NOMO-1 (cell line): Measurements from ENCODE around the gene TNIP1.

Experiments used
- DNase-seq, 2 experiments: peaks; one replicate each; lab custom pipeline; 2025; ENCODE audit not compliant: unreplicated experiment in 2 of 2; lab: John Stamatoyannopoulos, UW

The TNIP1 gene

DNA sequence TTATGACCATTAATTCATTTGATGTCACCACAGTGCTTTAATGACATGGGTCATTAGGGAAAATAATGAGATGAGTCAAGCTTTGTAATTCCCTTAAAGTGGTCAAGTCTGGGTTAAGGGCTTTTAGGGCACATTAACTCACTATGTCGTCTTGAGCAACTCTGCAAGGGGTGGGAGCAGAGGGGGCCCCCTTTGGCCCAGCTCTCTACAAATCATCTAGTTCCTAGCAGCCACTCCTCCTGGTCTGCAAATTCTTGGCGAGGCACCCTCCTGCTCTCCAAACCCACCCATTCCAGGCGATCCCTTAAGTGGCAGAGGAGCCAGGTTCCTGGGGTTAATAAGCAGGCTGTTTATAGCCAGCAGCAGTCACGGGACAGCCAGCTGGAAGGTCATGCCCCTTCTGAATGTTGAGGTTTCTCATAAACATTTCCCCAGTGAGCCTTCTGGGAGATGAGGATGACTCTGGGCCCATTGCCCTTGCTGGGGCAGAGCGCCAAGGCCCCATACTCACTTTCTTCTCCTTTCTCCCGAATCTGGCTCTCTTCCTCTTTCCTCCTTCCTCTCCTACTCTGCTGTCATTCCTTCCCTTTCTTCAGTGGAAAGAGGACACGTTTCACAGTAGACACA, 74.8 kb downstream of the TNIP1 start:
- no peak for DNase-seq

DNA sequence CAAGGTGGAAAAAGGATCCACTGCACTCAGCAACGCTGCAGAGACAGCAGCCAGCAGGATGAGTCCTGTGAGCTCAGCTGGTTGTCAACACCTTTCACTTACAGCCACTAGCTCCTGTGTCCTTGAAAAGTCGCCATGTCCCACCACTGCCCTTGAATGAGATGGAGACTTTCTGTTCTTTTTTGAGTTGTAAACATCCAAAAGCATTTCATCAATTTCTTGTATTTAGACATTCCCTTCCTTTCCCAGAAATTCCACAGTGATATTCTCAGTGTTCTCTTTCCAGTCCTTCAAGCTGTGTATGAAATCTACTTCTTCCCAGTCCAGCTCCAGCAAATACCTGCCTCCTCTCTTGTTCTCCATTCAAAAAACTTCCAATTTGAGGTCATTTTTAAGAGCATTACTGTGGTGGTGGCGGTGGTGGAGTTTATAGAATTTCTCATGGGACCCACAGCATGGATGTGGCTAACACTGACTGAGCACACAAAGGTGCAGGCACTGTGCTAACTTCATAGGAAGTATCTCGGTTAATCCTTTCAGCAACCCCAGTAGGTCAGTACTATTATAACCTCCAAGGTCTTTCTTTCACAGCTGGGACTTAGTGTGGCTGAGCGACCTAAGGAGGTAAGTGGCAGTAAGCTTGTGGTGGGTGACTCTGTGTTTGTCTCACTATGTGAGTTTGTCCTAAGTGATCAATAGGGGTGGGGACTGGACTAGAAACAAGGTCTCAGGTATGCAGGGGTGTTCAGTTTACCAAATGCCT, 75.5 kb downstream of the TNIP1 start:
- no peak for DNase-seq

DNA sequence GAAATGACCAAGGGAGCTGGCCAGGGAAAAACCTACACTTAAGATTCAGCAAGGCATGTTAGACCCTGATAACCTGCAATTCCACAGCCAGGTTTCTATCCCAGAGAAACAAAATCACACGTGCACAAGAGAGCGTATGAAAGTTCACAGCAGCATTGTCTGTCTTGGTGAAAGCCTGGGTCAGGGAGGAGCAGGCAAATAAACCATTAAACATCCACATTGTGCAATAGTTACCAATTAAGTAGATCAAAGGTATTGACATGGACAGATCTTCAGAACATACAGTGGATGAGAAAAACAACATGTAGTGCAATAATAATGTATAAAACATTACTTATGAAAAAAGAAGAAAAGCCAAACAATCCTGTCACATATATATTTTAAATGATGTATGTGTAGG, 76.3 kb downstream of the TNIP1 start:
- no peak for DNase-seq

DNA sequence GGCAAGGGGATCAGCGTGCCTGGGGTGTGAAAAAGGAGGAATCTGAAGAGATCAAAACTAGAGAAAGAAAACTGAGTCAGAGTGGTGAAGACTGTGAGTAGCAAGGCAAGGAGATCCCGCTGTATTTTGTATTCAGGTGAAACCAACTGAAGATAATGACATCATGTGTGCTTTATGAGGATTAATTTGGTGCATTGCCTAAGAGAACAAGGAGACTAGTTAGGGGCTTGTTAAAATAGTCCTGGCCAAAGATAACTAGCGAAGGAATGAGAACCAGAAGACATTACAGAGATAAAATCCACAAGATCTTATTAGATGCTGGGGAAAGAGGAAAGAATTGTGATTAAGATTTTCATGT, 77.4 kb downstream of the TNIP1 start:
- no peak for DNase-seq

DNA sequence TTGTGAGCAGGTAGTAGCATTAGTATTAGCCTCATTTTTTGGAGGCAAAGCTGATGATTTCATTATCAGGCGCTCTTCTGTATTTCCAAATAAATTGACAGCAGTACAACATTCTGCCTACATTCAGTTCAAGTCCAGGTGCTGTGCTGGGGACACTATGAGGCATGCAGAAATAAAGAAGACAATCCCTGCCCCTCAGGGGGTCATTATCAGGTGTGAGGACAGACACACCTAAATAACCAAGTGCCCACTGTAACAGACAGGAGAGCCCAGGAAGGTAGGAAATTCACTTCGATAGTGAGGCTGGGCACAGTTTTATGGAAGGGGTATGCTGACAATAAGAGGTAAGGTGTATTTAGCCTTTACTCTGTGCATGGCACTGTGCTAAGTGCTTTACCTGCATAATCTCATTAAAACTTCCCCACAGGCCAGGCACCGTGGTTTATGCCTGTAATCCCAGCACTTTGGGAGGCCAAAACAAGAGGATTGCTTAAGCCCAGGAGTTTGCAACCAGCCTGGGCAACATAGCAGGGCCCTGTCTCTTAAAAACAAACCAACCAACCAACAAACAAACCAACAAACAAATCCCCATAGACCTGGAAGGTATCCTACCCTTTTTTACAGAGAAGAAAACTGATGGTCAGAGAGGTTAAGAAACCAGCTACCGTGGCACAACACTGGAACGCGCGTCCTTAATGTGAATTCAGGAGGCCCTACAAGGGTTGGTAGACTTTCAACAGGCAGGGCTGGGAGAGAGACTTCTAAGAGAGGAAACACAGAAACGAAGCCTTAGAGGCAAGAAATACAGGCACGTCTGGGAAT, 77.9 kb downstream of the TNIP1 start:
- DNase-seq = no peak

DNA sequence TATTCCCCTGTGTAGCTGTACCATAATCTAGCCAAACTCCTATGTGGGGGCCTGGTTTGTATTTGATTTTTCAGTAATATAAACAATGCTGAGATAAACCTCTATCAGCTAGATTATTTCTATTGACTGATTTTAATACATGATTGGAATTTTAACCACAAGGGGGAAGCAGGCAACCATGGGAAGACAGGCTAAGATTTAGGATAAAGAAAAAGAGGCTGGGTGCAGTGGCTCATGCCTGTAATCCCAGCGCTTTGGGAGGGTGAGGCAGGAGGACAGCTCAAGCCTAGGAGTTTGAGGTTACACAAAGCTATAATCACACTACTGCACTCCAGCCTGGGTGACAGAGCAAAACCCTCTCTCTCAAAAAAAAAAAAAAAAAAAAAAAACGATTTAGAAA, 78.6 kb downstream of the TNIP1 start:
- DNase-seq = peak in 1 of 2 experiments; percentile 20

DNA sequence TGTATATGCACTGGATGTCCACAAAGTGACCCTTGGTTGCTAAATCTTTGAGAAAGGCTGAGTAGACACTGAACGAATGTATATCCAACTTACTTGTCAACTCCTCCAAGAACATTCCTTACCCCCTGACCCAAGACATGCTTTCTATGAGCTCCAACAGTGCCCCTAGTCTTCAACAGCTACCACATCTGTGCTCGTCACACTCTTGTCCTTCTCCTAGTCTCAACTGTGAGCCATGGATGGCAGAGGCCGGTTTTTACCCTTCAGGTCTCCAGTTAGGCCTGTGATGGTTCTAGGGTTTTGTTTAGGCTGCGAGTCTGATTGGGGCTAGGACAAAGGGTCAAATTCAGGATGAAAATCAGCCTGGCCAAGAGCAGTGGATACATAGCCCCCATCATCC, 79.4 kb downstream of the TNIP1 start:
- no peak for DNase-seq

DNA sequence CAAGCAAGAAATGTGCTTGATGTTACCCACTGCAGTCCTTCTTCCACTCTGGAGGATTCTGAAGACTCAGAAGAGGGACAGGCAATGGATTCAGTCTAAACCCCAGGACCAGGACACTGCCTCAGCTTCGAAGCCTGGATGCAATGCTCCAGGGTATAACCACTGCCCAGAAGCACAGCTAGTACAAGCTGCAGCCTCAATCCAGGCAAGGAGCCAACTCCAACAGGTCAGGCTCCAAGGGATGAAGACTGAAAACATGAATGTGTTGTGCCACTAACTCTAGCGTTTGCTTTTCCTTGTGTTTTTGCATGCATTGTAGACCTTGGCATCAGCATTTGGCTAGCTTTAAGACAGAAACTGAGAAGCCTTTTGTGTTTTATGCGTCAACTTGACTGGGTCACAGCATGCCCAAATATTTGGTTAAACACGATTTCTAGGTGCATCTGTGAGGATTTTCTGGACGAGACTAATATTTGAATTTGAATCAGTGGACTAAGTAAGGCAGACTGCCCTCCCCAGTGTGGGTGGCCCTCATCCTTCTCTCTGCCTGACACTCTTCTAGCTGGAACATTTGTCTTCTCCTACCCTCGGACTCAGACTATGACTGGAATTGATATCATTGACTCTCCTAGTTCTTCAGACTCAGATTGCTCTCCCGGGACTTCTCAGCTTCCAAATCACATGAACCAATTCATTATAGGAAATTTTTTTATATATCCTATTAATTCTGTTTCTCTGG, 81.0 kb downstream of the TNIP1 start:
- no peak for DNase-seq

DNA sequence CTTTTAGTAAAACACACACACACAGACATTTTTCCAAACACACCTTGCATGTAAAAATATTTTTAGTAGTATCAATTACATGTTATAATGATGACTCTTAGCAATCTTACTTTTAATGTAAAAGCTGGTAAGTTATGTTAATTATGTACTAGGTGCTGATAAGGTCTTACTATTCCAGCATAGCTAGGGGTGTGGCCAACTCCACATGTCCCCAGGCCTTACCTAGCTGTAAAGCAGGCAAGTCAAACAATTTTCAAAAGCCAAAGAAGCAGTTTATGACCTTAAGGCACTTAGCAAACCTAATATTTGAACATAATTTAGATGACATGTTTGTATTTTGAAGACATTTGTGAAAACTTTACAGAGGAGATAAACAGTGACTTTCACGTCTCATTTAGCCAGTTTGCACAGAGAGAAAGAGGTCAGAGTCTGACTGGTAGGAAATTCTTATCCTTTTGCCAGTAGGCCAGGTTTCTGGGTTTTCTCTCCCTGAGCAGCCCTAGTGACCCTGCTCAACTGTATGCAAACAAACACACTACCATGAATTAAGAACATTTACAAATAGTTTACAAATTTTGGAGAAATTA, 86.9 kb downstream of the TNIP1 start:
- no peak for DNase-seq

DNA sequence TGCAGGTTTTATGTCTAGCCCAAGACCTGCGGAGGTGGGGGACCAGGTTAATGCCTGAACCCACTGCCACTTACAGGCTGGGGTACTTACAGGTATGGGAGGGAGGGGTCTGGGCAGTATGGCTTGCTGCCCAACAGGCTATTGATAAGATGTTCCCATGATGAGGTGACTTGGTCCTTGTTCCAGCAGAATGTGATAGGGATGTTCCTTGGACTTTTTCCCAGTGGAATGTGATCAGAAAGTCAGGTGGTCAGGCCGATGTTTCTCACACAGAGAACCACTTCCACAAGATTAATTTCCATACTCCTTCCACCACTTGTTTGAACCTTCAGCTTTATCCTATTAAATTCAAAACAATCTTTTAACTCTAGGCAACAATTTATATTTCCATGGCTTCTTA, 87.4 kb downstream of the TNIP1 start:
- DNase-seq = no peak

DNA sequence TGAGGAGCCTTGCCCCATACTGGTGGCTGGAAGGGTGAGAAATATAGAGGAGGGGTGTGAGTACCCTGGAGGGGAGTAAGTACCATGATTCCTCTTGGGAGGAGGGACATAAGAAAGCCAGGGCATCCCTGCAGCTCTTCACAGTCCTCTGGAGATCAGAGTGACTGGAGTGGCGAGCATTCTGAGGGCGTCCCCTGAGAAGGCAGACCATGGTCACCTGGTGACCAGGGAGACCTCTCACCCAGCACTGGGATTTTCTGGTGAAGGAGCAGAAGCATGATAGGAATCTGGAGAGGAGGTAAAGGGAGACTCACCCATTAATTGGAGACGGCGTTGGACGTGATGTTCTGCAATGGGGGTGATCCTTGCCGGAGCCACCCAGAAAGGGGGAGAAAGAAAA, 88.1 kb downstream of the TNIP1 start:
- DNase-seq = no peak

DNA sequence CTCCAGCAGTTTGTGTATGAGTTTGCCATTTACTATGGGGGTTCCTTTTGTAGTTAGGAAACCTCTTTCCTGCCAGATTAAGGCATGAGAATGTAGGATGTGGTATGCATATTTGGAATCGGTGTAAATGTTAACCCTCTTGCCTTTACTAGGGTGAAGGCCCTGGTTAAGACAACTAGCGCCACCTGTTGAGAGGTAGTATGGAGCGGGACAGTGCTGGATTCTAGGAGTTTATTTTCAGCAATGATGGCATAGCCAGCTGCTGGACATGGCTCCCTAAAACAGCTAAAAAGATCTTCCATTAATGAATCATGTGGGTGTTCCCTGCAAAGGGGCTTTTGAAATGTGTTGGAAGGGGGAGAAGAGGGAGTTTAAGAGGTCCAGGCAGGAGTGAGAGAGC, 91.1 kb downstream of the TNIP1 start:
- DNase-seq = no peak

DNA sequence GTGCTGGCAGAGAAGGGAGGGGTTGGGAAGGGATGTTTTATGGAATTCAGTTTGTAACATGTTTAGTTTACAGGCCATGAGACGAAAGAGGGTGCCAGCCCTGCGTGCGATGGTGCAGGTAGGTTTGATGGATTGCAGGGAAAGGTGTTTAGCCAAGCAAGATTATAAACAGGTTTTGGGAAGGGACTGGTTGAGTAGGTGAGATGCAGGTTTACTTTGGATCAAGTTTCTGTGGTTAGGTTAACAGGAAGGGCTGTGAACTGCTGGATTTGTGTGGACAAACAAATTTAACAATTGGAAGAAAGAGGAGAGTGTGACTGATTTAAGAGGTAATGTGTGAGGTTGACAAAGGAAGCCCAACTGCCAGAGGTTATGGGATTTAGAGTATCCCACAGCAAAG, 93.1 kb downstream of the TNIP1 start:
- DNase-seq = no peak
